K562 treated with DMSO at 1 percent for 12 hours (cell line): Measurements from ENCODE around the gene PI4K2A. TPM values are rescaled to one million over a fixed set of nuclear protein-coding genes. Genes with fewer than 3 reads are reported as not detected.

Source experiments
- total RNA-seq: library from RNA; unstranded; fragments of 300-600 nt; gene quantifications from 2 replicates; pipeline ENCODE4 v1.2.3, GENCODE V29; 2022; ENCODE audit not compliant: insufficient read depth

Gene PI4K2A
- total RNA-seq = 15.9 and 31.6 TPM in 2 replicates

GRCh38 chr10:97640174-97640867 is at the start of gene PI4K2A:
Gene PI4K2A, plus strand, starts transcription at chr10:97640671. Its CDS starts 72 bp downstream, at chr10:97640743.

GRCh38 chr10:97632949-97633884 is 7.3 kb upstream of the PI4K2A start, which contains the start of gene MORN4:
Gene MORN4, minus strand, starts transcription at chr10:97633500. Its CDS starts 13,847 bp downstream, at chr10:97619653.

GRCh38 chr10:97686962-97687784 is 46.7 kb downstream of the PI4K2A start, which contains the start of gene AVPI1:
Gene AVPI1, minus strand, starts transcription at chr10:97687241. Its CDS starts 7,336 bp downstream, at chr10:97679905.

GRCh38 chr10:97713339-97713825 is 72.9 kb downstream of the PI4K2A start, which contains the start of gene MARVELD1:
Gene MARVELD1, plus strand, starts transcription at chr10:97713730. Its CDS starts 147 bp downstream, at chr10:97713877.

Other genes starting within 250 kb of the PI4K2A start
- 6.5 and 7.9 TPM in 2 replicates for gene RRP12, start 239.3 kb upstream of the PI4K2A start, total RNA-seq
- 157 and 193 TPM in 2 replicates for gene PGAM1, start 214.5 kb upstream of the PI4K2A start, total RNA-seq
- gene EXOSC1, start 194.7 kb upstream of the PI4K2A start, total RNA-seq = 65.4 and 74.3 TPM in 2 replicates
- 18.7 and 21.7 TPM in 2 replicates for gene ZDHHC16, start 194.5 kb upstream of the PI4K2A start, total RNA-seq
- gene MMS19, start 142.2 kb upstream of the PI4K2A start, total RNA-seq = 33.3 and 44.5 TPM in 2 replicates
- gene UBTD1, start 141.7 kb upstream of the PI4K2A start, total RNA-seq = 5.4 and 5.7 TPM in 2 replicates
- not detected in 2 replicates for gene ANKRD2, start 67.9 kb upstream of the PI4K2A start, total RNA-seq
- not detected in 2 replicates for gene HOGA1, start 56.3 kb upstream of the PI4K2A start, total RNA-seq
- not detected in 2 replicates for gene C10orf62, start 51.0 kb upstream of the PI4K2A start, total RNA-seq
- gene MORN4, start 7.2 kb upstream of the PI4K2A start, total RNA-seq = 10.3 and 16.5 TPM in 2 replicates
- gene AVPI1, start 46.6 kb downstream of the PI4K2A start, total RNA-seq = 11.7 and 12.8 TPM in 2 replicates
- gene MARVELD1, start 73.1 kb downstream of the PI4K2A start, total RNA-seq = 4.0 and 8.6 TPM in 2 replicates
- gene ZFYVE27, start 96.5 kb downstream of the PI4K2A start, total RNA-seq = 17.0 and 23.1 TPM in 2 replicates
- not detected in 2 replicates for gene SFRP5, start 131.3 kb downstream of the PI4K2A start, total RNA-seq
- gene GOLGA7B, start 209.2 kb downstream of the PI4K2A start, total RNA-seq = 0.15 TPM in 1 of 2 replicates, not detected in the other